Prostate gland (tissue), 2 donors: ENCODE results near the gene TMEM108. TPM values are rescaled to one million over a fixed set of nuclear protein-coding genes. Genes with fewer than 3 reads are reported as not detected.

Experiments used
- DNase-seq: peaks from one replicate; pipeline ENCODE4 v3.0.0-alpha.2; 2019; ENCODE audit warnings: low spot score
- H3K27ac ChIP-seq, 2 donors: fragments of 200-600 bp; sonication (generic); 2 replicates each; pipeline ENCODE4 v1.5.1; 2017 to 2019
- H3K27me3 ChIP-seq: fragments of 200-600 bp; sonication (generic); replicated peaks from 2 replicates; pipeline ENCODE4 v1.5.1; 2019; ENCODE audit not compliant: insufficient read depth
- H3K36me3 ChIP-seq, 2 donors: fragments of 200-600 bp; sonication (generic); 1 replicate in 1 of 2; 2 replicates in 1 of 2; pipeline versions ENCODE4 v1.5.1 to v1.8.1; 2017 to 2019
- H3K4me1 ChIP-seq: fragments of 200-600 bp; sonication (generic); replicated peaks from 2 replicates; pipeline ENCODE4 v1.5.1; 2019
- H3K4me3 ChIP-seq, 2 donors: fragments of 200-600 bp; sonication (generic); 2 replicates each; pipeline ENCODE4 v1.5.1; 2017 to 2019
- H3K9me3 ChIP-seq: fragments of 200-600 bp; sonication (generic); 2 replicates; pipeline ENCODE4 v1.5.1; 2017
- CTCF ChIP-seq, 4 experiments: fragments of 200-600 bp in 2 of 4; fragments of 450-650 bp in 2 of 4; sonication (generic) in 2 of 4; IDR thresholded peaks; 1 replicate in 3 of 4; 2 replicates in 1 of 4; pipeline ENCODE4 v1.5.1; 2016 to 2019; ENCODE audit warnings: antibody characterized with exemption in 4 of 4, mild to moderate bottlenecking in 2 of 4, moderate library complexity in 2 of 4
- POLR2A ChIP-seq: fragments of 450-650 bp; IDR thresholded peaks from one replicate; pipeline ENCODE4 v1.6.1; 2016; ENCODE audit warnings: antibody characterized with exemption, mild to moderate bottlenecking
- POLR2AphosphoS5 ChIP-seq: sonication (generic); formaldehyde crosslinking; IDR thresholded peaks from one replicate; pipeline ENCODE4 v1.6.1; 2017; ENCODE audit warnings: antibody characterized with exemption
- WGBS: methylation state at CpG from one replicate; pipeline ENCODE4 v1.1.5; 2018; 5-methylcytosine and 5-hydroxymethylcytosine counted together
- intact Hi-C: fragments of 100-400 bp; cut with DNase I; formaldehyde crosslinking; loops from one replicate; pipeline ENCODE4 v1.14.2; 2022
- total RNA-seq, 2 donors: library from RNA; depleted of rRNA; stranded (reverse); fragments of >200 nt; gene quantifications; one replicate each; pipeline ENCODE4 v1.1.0, GENCODE V29; 2016

TMEM108 gene
- total RNA-seq, 2 donors from 2014 or later: 8.1 TPM; not detected in 1

GRCh38 chr3:133426721-133427120 is 388.5 kb downstream of the TMEM108 start:
- TF ChIP-seq POLR2A (no peak), POLR2AphosphoS5 (no peak), CTCF (IDR thresholded peaks at IDR 0.05) (no peak)
- WGBS: 97% methylated on average over 2 of the region's 2 CpGs
- no peak for DNase-seq
- H3K36me3 ChIP-seq: no peaks in the 10 kb centered on the region
- H3K4me3 ChIP-seq: no peak overlapping the region
- intact Hi-C loops: no loop called here
- no peaks in the 10 kb centered on the region for H3K4me1 ChIP-seq
- H3K27ac ChIP-seq: no peak overlapping the region
- no peaks in the 10 kb centered on the region for H3K9me3 ChIP-seq
- H3K27me3 ChIP-seq: no peaks in the 10 kb centered on the region

GRCh38 chr3:133428552-133428951 is 390.4 kb downstream of the TMEM108 start:
- H3K4me3 ChIP-seq: no peak overlapping the region
- TF ChIP-seq POLR2A: no peak
- TF ChIP-seq POLR2AphosphoS5: no peak
- no peak for TF ChIP-seq CTCF (IDR thresholded peaks at IDR 0.05)
- H3K36me3 ChIP-seq: no peaks in the 10 kb centered on the region
- DNase-seq: no peak
- H3K9me3 ChIP-seq: no peaks in the 10 kb centered on the region
- no peak overlapping the region for H3K27ac ChIP-seq
- no peaks in the 10 kb centered on the region for H3K27me3 ChIP-seq
- no peaks in the 10 kb centered on the region for H3K4me1 ChIP-seq
- intact Hi-C loops: no loop called here
- WGBS: 42% methylated on average over 12 of the region's 12 CpGs

- H3K36me3 ChIP-seq: no peaks in the 10 kb centered on the region
- H3K27ac ChIP-seq: no peak overlapping the region
- DNase-seq: no peak
- no peak overlapping the region for H3K4me3 ChIP-seq
- intact Hi-C loops: no loop called here
- H3K9me3 ChIP-seq: no peaks in the 10 kb centered on the region
- no peaks in the 10 kb centered on the region for H3K4me1 ChIP-seq
- TF ChIP-seq POLR2AphosphoS5 (no peak), POLR2A (no peak), CTCF (IDR thresholded peaks at IDR 0.05) (no peak)
- no peaks in the 10 kb centered on the region for H3K27me3 ChIP-seq
Observed at GRCh38 chr3:133429063-133429462, 390.9 kb downstream of the TMEM108 start.

- no peak for TF ChIP-seq CTCF (IDR thresholded peaks at IDR 0.05)
- TF ChIP-seq POLR2AphosphoS5: no peak
- TF ChIP-seq POLR2A: no peak
- H3K9me3 ChIP-seq: no peaks in the 10 kb centered on the region
- intact Hi-C loops: no loop called here
- DNase-seq: no peak
- no peaks in the 10 kb centered on the region for H3K4me1 ChIP-seq
- H3K27me3 ChIP-seq: no peaks in the 10 kb centered on the region
- no peak overlapping the region for H3K4me3 ChIP-seq
- no peaks in the 10 kb centered on the region for H3K36me3 ChIP-seq
- WGBS: 96% methylated on average over 2 of the region's 2 CpGs
- H3K27ac ChIP-seq: no peak overlapping the region
Observed at GRCh38 chr3:133439563-133439962, 401.4 kb downstream of the TMEM108 start.

GRCh38 chr3:133440652-133441051 is 402.5 kb downstream of the TMEM108 start:
- no peak overlapping the region for H3K27ac ChIP-seq
- no peaks in the 10 kb centered on the region for H3K9me3 ChIP-seq
- H3K27me3 ChIP-seq: no peaks in the 10 kb centered on the region
- DNase-seq: no peak
- no peaks in the 10 kb centered on the region for H3K36me3 ChIP-seq
- TF ChIP-seq CTCF (IDR thresholded peaks at IDR 0.05) (no peak), POLR2AphosphoS5 (no peak), POLR2A (no peak)
- no peak overlapping the region for H3K4me3 ChIP-seq
- intact Hi-C loops: no loop called here
- H3K4me1 ChIP-seq: no peaks in the 10 kb centered on the region
- WGBS: 89% methylated on average over 2 of the region's 2 CpGs
